NCI-H2029 treated with DMSO at 0.1 percent for 48 hours (cell line): ENCODE results near the gene CBLL2.
"Not testable (repeated sequence)": the region's sequence is repeated elsewhere in the genome, so short reads cannot be mapped to it uniquely, and the experiment has no call there.

Experiments
- DNase-seq: peaks from one replicate; lab custom pipeline; 2025; lab: John Stamatoyannopoulos, UW

Gene CBLL2, protein sequence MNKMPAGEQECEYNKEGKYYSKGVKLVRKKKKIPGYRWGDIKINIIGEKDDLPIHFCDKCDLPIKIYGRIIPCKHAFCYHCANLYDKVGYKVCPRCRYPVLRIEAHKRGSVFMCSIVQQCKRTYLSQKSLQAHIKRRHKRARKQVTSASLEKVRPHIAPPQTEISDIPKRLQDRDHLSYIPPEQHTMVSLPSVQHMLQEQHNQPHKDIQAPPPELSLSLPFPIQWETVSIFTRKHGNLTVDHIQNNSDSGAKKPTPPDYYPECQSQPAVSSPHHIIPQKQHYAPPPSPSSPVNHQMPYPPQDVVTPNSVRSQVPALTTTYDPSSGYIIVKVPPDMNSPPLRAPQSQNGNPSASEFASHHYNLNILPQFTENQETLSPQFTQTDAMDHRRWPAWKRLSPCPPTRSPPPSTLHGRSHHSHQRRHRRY

DNA sequence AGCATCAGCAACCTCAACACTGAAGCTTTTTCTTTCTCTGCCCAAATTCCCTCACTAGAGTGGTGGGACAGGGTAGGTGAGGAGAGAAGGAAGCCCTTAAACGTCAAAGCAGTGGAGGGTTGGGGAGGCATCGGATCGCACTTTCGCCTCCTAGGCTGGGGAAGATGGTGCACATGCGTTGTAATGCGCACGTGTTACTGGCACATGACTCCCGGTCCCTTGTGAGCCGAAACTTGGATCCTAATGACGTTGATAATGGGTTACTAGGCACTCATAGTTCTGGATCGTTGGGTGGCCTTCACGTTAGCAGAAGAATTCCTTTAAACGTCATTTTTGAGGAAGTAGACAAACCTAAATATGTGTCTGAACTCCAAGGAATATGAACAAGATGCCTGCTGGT, at the start of gene CBLL2:
TSS of gene CBLL2 (plus strand) at position 301 of the 400 bp plus-strand sequence. CDS start at position 380, 79 bp downstream.
- DNase-seq: no peak

DNA sequence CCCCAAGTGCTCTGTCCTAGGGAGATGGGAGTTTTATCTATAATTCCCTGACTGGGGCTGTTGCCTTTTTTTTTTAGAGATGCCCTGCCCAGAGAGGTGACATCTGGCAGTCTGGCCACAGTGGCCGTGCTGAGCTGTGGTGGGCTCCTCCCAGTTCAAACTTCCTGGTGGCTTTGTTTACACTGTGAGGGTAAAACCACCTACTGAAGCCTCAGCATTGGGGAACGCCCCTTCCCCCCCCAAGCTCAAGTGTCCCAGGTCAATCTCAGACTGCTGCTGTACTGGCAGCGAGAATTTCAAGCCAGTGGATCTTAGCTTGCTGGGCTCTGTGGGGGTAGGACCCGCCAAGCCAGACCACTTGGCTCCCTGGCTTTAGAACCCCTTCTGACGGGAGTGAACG, 38.3 kb upstream of the CBLL2 start:
- no peak for DNase-seq

DNA sequence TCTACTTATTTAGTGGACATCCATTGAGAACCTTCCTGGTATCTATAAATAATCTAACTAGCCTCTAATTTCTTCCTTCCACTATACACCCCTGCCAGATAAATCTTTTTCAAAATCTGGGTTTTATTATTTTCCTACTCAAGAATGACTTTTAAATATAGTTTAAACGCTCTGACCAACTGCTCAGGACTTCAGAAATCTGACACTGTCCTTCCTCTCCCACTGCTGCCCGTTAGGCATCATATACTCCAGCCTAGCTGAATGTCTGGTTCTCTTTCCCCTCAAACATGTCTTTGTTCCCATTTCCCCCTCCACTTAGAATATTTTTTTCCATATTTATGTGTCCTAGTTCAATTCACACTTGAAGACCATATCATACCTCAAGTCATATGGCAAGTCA, 35.2 kb upstream of the CBLL2 start:
- no peak for DNase-seq

DNA sequence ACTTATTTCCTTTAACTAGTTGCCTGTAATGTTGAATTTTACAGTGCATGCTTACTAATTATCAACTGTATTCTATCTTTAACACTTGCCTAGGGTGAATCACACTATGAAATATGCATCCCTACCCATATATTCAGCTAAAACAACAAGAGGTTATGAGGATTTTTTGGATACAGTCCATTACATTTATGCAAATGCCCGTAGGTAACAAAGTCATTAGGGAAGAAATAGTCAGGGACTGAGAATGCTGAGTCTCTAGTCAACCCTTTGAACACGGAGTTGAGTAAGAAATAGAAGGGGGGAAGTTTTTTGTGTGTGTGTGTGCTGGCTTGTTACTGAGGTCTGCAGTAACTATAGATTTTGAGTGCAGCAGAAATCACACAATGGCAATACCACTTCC, 26.1 kb upstream of the CBLL2 start:
- DNase-seq: no peak

DNA sequence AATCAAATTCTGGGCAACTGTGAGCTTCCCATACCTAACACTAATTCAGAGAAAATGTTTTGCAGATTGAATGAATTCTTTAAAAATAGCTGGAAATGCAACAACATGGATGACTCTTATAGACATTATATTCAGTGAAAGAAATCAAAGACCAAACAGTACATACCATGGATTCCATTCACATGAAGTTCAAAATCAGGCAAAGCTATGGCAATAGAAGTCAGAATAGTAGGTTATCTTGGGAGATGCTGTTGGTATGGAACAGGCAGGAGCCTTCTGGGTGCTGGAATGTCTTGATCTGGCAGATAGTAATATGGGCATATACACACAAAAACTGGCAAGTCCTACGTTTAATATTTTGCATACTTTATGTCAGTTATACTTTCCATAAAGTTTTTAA, 25.5 kb upstream of the CBLL2 start:
- no peak for DNase-seq

DNA sequence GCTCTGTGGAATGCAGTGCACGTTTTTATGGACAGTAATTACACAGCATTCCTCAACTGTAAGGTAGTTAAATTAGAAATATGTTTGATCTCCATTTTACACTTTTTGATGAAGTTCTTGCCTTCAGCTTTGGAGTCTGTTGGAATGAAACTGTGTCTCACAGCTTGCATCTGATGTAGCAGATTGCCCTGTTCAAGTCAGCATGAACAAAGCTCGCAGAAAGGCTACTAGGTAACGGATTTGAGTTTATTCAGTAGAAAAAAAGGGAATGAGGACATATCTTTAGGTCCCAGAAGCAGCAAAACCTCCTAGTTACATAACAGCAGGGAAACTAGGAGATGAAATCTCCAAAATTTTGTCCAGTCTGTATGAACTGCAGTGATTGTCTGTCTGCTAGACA, 24.3 kb upstream of the CBLL2 start:
- no peak for DNase-seq

DNA sequence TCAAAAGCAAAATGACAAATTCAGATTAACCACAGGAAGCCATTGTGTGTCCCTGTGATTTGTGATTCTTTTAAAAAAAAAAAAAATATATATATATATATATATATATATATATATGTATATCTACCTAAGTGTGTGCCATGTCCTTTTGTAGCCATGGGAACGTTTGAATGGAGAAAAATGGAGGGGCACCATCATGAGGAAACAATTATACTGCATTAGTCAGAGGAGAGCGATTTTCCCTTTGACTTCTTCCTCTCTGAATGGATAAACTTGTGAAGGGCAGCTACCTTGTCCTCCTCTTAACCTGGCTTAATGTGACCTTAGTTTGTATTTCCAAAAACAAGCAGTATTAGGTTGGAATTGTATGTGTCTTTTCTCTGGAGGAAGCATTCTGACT, 23.3 kb upstream of the CBLL2 start:
- no peak for DNase-seq

DNA sequence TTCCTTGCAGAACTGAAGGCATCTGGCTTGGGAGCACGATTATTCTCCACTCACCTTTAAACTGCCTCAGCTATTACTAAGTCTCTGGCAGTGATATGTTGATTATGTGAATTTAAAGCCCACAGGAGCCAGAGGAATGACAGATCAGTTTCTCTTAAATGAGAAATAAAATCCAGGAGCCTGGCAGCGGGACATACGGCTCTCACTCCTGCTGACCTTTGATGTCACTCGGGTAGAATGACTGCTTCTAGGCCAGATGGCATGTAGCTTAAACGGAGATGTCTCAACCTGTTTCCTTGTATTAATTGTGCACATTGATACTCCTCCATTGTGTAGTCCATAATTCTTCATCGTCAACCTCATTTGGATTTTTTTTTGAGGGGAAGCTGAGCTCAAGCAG, 4.0 kb upstream of the CBLL2 start:
- DNase-seq: no peak

DNA sequence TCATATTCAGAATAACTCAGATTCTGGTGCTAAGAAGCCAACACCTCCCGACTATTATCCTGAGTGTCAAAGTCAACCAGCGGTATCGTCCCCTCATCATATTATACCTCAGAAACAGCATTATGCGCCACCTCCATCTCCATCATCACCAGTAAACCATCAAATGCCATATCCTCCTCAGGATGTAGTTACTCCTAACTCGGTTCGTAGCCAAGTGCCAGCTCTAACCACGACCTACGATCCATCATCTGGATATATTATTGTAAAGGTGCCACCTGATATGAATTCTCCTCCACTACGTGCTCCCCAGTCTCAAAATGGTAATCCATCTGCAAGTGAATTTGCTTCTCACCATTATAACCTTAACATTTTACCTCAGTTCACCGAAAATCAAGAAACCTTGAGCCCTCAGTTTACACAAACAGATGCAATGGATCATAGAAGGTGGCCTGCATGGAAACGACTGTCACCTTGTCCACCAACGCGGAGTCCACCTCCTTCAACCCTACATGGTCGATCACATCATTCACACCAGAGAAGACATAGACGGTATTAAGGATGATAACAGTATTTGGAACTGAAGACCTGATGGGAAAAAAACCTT, 1.1 kb downstream of the CBLL2 start:
- no peak for DNase-seq

DNA sequence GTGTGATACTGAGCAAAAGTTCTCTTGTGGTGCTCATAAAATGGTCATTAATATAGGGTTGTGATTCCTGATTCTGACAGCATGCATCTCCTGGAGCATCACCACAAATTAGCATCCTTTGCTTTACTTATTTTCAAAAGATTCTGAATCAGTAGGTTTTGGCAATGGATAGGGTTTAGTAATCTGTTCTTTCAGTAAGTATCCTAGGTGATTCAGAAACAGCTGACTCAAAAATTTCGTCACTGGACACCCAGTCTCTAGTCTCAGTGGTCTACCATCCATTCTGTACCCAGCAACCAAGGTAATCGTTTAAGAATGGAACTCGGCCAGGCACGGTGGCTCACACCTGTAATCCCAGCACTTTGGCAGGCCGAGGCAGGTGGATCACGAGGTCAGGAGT, 4.1 kb downstream of the CBLL2 start:
- DNase-seq: no peak

DNA sequence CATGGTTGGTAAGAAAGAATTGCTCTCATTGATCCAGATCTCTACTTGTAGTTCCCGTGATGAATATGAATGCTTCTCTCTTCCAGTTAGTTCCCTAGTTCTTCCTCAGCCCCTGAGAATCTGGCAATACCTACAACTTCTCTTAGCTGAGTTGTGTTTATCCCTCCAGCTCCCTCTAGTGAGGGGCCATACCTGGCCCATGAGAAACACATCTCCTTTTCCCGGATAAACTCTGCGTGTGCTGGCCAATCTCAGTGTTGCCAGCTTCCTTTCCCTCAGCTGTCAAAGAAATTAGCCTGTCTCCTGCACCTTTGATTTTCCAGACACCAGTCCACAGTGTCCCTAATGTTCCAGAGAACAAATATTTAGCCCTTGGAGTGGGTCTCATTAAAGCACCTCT, 5.7 kb downstream of the CBLL2 start:
- no peak for DNase-seq

DNA sequence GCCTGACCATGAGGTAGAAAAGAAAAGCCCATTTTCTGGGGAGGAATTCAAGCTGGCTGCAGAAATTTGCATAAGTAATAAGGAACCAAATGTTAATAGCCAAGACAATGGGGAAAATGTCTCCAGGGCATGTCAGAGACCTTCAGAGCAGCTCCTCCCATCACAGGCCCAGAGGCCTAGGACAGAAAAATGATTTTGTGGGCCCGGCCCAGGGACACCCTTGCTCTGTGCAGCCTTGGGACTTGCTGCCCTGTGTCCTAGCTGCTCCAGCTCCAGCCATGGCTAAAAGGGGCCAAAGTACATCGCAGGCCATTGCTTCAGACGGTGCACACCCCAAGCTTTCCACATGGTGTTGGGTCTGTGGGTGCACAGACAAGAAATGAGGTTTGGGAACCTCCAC, 16.5 kb downstream of the CBLL2 start:
- not testable (repeated sequence) for DNase-seq

DNA sequence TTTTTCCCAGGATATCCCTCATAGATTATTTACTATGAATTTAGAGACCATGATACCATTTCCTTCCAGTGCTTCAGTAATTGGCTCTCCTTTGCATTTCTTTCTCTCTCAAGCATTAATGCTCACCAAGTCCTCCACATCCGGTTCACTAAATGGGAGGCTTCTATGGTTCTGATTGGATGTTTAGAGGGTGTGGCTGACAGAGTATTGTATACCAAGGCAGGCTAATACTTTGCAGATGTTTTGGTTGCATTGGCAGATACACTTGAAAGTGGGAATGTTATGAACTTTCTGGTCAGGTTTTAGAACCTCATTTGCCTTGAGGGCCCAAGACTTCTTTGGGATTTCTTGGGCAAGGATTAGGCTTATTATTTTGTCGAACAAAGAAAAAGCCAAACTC, 24.2 kb downstream of the CBLL2 start:
- DNase-seq: no peak

DNA sequence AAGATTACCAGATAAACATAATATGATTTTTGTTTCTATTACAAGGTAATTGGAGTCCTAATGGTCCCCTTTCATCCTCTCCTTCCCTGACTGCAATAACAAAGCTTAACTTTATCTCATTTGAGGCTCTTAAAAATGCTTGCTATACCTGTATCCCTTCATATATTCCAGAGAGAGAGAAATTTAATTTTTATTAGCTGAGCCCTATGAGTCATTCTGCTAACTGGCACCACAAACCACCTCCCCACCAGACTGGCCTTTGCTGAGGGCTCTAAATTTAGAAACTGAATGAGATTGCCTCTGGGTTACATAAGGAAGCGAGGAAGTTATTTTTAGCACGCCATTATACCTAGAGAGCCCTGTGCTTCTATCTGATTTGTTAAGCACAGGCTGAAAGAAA, 27.4 kb downstream of the CBLL2 start:
- peak; percentile 19 for DNase-seq

DNA sequence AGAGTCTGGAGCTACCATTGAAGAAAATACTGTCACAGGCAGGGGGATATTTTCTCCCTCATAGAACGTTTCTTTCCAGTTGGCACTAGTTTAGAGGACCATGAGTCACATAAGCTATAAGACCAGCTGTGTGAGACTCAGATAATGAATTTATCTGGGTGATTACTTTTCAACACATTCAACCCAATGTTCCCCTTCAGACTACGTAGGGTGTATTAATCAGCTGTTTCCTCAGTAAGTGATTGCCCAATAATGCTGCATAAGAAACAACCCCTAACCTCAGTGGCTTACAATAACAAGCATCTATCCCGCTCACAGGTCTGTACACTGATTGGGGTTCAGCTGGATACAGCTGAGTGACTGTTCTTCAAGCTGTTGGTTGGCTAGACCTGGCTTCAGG, 38.1 kb downstream of the CBLL2 start:
- no peak for DNase-seq

DNA sequence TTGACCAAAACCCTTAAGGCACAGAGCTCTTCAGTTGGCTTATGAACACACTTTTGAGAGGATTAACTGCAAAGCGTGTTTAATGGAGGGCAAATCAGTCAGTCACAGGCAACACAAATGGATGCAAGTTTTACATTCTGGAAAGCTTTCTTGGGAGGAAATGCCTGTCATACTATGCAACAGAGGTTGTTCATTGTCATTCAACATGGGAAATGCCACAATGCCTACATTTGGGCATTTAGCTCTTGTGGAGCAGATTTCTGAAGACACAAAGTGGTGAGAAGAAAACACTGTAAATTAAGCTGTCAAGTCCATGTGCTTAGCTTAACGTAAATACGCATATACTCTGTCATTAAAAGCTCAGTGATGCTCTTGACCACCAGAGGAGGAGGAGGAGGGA, 41.1 kb downstream of the CBLL2 start:
- no peak for DNase-seq

DNA sequence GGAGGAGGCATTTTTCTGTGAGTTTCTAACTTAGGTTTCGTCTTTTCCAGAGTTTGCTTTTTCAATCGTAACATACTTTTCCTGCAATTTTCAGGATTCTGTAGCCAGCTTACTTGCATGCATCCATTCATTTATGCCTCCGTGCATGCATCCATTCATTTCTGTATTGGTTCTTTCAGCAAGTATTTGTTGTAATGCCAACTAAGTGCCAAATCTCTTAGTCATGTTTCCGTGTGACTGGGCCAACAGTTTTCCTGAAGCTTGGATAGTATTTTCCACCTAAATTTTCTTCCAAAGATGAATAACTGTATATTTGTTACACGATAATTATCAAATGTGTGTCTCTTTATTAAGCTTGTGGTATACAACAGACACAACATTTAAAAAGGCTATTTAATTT, 41.5 kb downstream of the CBLL2 start:
- DNase-seq: no peak

DNA sequence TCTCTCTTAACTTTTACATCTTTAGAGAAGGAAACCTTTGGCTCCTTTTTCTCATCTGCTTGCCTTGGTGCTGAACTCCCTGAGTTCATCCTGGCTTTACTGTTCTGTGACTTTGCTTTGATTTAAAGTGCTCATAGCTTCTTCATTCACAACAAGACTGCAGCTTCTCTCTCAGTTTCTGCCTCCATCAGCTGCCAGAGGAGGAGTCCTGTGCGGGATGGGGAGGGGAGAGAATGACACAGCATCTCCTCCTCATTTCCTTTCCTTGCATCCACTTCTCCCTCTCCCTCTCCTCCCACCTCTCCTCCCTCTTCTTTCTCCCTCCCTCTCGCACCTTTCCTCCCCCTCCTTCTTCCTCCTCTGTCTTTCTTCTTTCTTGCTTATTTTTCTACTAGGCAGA, 42.0 kb downstream of the CBLL2 start:
- DNase-seq: no peak

DNA sequence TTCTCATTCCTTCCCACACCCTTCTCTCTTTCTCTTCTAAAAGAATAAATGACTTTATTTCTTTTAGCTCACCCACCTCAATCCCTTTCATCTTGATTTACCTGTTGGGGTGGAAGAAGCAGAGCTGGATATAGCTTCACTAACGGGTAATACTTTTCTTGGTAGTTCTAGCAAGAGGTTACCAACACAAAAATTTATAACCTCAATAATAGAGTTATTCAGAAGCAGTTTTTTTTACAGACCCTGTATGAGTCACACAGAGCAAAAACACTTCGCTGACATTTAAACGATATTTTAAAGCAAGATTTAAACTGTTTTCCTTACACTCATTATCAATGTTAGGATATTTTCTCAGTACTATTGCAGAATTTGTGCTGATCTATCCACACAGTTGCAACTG, 42.4 kb downstream of the CBLL2 start:
- no peak for DNase-seq

DNA sequence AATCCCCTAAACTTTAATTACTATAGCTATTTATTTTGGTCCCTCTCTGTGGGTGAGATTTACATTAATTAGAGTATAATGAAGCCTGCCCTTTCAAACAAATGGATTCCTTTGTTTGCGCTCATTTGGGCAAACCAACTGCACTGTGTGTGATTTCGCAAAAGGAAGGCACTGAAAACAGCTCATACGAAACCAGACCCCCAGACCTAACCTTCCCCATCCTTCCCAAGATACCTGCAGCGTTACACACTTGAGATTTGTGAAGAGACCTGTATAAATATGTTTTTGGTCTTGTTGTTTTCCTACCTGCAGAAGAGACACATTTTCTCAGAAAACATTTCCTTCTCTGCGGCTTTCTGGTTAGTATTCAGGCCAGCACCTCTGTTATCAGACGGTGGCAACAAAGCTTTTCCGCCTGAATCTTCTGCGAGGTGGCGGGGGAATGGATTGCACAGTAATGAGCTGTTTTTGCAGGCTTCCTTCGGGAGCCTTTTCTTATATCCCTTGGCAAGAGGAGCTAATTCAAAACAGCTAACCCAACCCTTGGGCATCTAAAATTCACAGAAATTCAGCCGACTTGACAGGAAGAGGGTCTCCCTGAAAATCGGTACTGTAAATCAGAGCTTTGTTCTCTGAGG, 47.6 kb downstream of the CBLL2 start:
- DNase-seq: no peak

DNA sequence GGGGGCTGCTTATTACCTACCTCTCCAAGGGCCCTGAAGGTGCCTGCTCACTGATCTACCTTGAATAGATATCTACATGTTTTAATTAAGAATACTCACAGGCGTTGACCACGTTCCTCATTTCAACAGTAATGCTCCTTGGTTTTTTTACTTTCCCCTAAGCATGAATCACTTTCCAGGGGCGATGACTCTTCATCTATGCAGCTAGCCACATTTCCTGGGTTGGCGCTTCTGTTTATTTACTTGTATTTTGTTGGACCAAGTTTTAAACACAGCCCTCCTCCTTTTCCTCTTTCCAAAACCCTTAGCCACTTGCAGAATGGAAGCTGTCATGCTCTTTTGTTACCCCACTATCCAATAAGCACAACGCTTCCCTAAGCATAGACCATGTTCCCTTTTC, 50.8 kb downstream of the CBLL2 start:
- no peak for DNase-seq
